Esophagus muscularis mucosa (tissue), 4 donors: ENCODE measurements around the gene ANKRD44. TPM values are rescaled to one million over a fixed set of nuclear protein-coding genes. Genes with fewer than 3 reads are reported as not detected.

ENCODE experiments used
- DNase-seq: peaks from one replicate; pipeline ENCODE4 v3.0.0-alpha.2; 2017; ENCODE audit errors: extremely low spot score
- H3K27ac ChIP-seq, 4 donors: fragments of 200-600 bp; sonication (generic); replicated peaks in 1 of 4; 1 replicate in 3 of 4; 2 replicates in 1 of 4; pipeline ENCODE4 v1.5.1; 2016 to 2019; ENCODE audit warnings: mild to moderate bottlenecking in 1 of 4
- H3K27me3 ChIP-seq, 4 donors: fragments of 200-600 bp; sonication (generic); one replicate each; pipeline versions ENCODE4 v1.5.1 to v1.6.0; 2016 to 2019
- H3K36me3 ChIP-seq, 4 donors: fragments of 200-600 bp; sonication (generic); one replicate each; pipeline ENCODE4 v1.5.1; 2016 to 2019
- H3K4me1 ChIP-seq, 4 donors: fragments of 200-600 bp; sonication (generic); one replicate each; pipeline ENCODE4 v1.5.1; 2016 to 2019
- H3K4me3 ChIP-seq, 4 donors: fragments of 200-600 bp; sonication (generic); 1 replicate in 2 of 4; 2 replicates in 2 of 4; pipeline ENCODE4 v1.5.1; 2016 to 2019; ENCODE audit warnings: mild to moderate bottlenecking in 4 of 4, moderate library complexity in 1 of 4
- H3K9me3 ChIP-seq, 4 donors: fragments of 200-600 bp; sonication (generic); 1 replicate in 3 of 4; 2 replicates in 1 of 4; pipeline ENCODE4 v1.5.1; 2016 to 2019
- CTCF ChIP-seq, 3 experiments: fragments of 200-600 bp in 2 of 3; fragments of 450-650 bp in 1 of 3; sonication (generic) in 2 of 3; IDR thresholded peaks; one replicate each; pipeline ENCODE4 v1.5.1; 2017 to 2019; ENCODE audit warnings: antibody characterized with exemption in 3 of 3, mild to moderate bottlenecking in 2 of 3, moderate library complexity in 1 of 3
- EP300 ChIP-seq: sonication (generic); formaldehyde crosslinking; IDR thresholded peaks from one replicate; pipeline ENCODE4 v1.6.1; 2017; ENCODE audit warnings: antibody characterized with exemption
- POLR2A ChIP-seq: fragments of 450-650 bp; IDR thresholded peaks from one replicate; pipeline ENCODE4 v1.6.1; 2017; ENCODE audit warnings: antibody characterized with exemption, moderate library complexity, mild to moderate bottlenecking, low read depth
- POLR2AphosphoS5 ChIP-seq, 2 donors: sonication (generic); formaldehyde crosslinking; IDR thresholded peaks; one replicate each; pipeline ENCODE4 v1.6.1; 2017; ENCODE audit warnings: antibody characterized with exemption in 2 of 2
- WGBS: methylation state at CpG from one replicate; pipeline ENCODE4 v1.1.5; 2018; 5-methylcytosine and 5-hydroxymethylcytosine counted together
- intact Hi-C: fragments of 100-400 bp; cut with DNase I; formaldehyde crosslinking; loops from one replicate; pipeline ENCODE4 v1.15.1; 2023
- total RNA-seq, 4 donors: library from RNA; depleted of rRNA; stranded (reverse); fragments of >200 nt; gene quantifications; one replicate each; pipeline versions ENCODE4 v1.1.0 to v1.2.1, GENCODE V29; 2016

The ANKRD44 gene
- total RNA-seq, 4 donors from 2014 or later, result 41.4 to 76.6 (median 48.1) TPM

DNA sequence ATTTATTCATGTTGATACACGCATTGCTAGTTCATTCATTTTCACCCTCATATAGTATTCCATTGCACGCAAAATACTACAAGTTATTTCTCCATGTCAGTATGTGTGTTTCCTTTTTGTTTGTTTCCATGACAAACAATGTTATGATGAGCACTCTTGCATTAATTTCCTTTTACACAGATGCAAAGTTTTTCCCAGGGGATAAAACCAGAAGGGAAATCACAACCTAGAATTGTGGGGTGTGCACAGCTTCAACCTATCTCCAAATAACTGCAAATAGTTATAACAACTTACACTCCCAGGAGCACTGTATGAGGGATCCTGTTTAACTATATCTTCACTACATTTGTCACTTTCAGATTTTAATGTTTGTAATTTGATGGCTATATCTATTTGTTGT lies 87.1 kb downstream of the ANKRD44 start:
- H3K27ac ChIP-seq, result no peak overlapping the region
- no peak for TF ChIP-seq CTCF (IDR thresholded peaks at IDR 0.05)
- no peak for TF ChIP-seq POLR2A
- no peak for TF ChIP-seq EP300
- H3K4me1 ChIP-seq, result peaks cover 0 to 18% (median 7%) of the 10 kb centered on the region in 4 donors
- H3K4me3 ChIP-seq, result no peak overlapping the region
- H3K36me3 ChIP-seq, result no peaks in the 10 kb centered on the region
- WGBS, result 89% methylated on average over 2 of the region's 2 CpGs
- no peak for DNase-seq
- no peaks in the 10 kb centered on the region for H3K9me3 ChIP-seq
- intact Hi-C loops, result no loop called here
- H3K27me3 ChIP-seq, result no peaks in the 10 kb centered on the region

GRCh38 chr2:197219636-197220035 lies 90.9 kb downstream of the ANKRD44 start:
- no peak for TF ChIP-seq EP300
- no peak for TF ChIP-seq POLR2A
- TF ChIP-seq CTCF (IDR thresholded peaks at IDR 0.05), result no peak
- no peak for TF ChIP-seq POLR2AphosphoS5 (IDR thresholded peaks at IDR 0.05)
- intact Hi-C loops, result no loop called here
- no peaks in the 10 kb centered on the region for H3K36me3 ChIP-seq
- DNase-seq, result no peak
- no peaks in the 10 kb centered on the region for H3K27me3 ChIP-seq
- WGBS, result 76% methylated on average over 4 of the region's 4 CpGs
- H3K4me1 ChIP-seq, result peaks cover 7 to 25% (median 19%) of the 10 kb centered on the region in 4 donors
- H3K27ac ChIP-seq, result no peak overlapping the region
- no peak overlapping the region for H3K4me3 ChIP-seq
- H3K9me3 ChIP-seq, result no peaks in the 10 kb centered on the region

DNA sequence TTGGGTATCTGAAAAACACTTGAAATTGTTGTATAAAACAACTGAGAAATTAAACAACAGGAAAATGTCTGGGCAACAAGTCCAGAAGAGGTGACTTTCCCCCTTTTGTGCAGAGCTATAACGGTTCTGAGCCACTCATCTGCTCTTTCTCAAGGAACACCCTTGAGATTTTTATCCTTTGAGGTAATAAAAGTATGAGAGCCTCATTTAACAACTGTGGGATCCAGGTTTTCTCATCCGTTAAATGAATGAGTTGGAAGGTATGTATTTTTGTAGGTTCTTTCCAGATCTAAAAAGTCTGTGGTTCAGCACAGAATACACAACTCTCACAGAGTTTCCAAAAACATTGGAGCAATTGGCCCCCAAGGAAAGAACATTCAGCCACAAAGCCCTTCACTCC lies 93.0 kb downstream of the ANKRD44 start:
- Histone ChIP-seq H3K4me3 (no peak overlapping the region), H3K9me3 (no peaks in the 10 kb centered on the region), H3K36me3 (no peaks in the 10 kb centered on the region), H3K27ac (no peak overlapping the region), H3K4me1 (peaks cover 7 to 38% (median 28%) of the 10 kb centered on the region in 4 donors), H3K27me3 (no peaks in the 10 kb centered on the region)
- TF ChIP-seq EP300, result no peak
- TF ChIP-seq CTCF (IDR thresholded peaks at IDR 0.05), result no peak
- no peak for TF ChIP-seq POLR2AphosphoS5 (IDR thresholded peaks at IDR 0.05)
- TF ChIP-seq POLR2A, result no peak
- WGBS, result 64% methylated on average over 2 of the region's 2 CpGs
- intact Hi-C loops, result no loop called here
- no peak for DNase-seq

DNA sequence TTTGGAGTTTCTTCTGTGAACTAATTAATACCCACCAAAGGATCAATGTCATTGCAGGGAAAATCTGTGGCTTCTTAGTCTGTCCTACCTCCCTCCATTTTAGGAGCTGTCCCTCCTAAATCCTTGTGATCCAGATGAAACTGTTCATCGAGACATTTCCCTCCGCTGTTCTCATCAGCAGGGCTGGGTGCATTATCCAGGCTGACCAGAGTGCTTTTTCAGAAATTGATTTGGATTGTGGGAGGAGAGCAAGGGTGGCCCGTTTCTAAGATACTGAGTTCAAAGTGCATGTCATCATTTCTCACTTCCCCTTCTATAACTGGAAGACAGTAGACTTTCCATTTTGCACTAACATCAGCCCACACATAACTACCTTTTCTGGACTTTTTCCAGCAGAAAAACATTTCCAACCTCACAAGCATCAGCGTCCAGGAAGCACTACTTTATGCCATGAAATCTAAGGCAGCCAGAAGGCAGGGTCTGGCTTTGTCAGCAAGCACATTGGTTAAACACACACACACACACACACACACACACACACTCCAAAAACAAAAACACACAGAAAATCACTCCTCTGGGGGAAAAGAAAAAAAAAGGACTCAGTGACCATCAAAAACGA lies 94.1 kb downstream of the ANKRD44 start:
- H3K27ac ChIP-seq, result no peak overlapping the region
- no peak overlapping the region for H3K4me3 ChIP-seq
- intact Hi-C loops, result no loop called here

More for the DNA sequence above, 94.1 kb downstream of the ANKRD44 start:
- no peak for TF ChIP-seq CTCF (IDR thresholded peaks at IDR 0.05)
- no peak for TF ChIP-seq EP300
- TF ChIP-seq POLR2A, result no peak
- TF ChIP-seq POLR2AphosphoS5 (IDR thresholded peaks at IDR 0.05), result no peak
- Histone ChIP-seq H3K36me3 (no peaks in the 10 kb centered on the region), H3K27me3 (no peaks in the 10 kb centered on the region), H3K9me3 (no peaks in the 10 kb centered on the region), H3K4me1 (peaks cover 7 to 45% (median 37%) of the 10 kb centered on the region in 4 donors)
- no peak for DNase-seq
- WGBS, result 46% methylated on average over 5 of the region's 5 CpGs
